ENCODE results near the gene ATL1. TPM values are rescaled to one million over a fixed set of nuclear protein-coding genes. Genes with fewer than 3 reads are reported as not detected.

The ATL1 gene
- total RNA-seq, 1 donor from 2014 or later = 1.2 TPM

DNA sequence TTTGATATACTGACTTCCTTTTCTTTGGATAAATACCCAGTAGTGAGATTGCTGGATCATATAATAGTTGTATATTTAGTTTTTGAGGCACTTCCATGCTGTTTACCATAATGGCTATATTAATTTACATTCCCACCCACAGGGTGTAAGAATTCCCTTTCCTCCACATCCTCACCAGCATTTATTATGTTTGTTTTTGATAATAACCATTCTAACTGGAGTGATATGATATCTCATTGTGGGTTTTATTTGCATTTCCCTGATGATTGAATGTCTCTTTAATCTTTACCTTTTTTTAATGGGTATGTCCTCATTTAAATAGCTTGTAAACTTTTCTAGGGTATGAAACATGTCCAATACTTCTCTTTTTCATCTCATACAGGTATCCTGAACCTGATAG, 119.7 kb downstream of the ATL1 start:
- Histone ChIP-seq H3K27me3 (no peaks in the 10 kb centered on the region), H3K4me3 (no peak overlapping the region), H3K4me1 (peaks cover 3 to 5% of the 10 kb centered on the region in 2 donors), H3K36me3 (no peaks in the 10 kb centered on the region), H3K27ac (no peak overlapping the region), H3K9me3 (no peaks in the 10 kb centered on the region)
- intact Hi-C loops (cut with DNase I) = no loop called here
- DNase-seq (ENCODE audit: low spot score in 2 of 2) = no peak
- TF ChIP-seq, protein P1, sequence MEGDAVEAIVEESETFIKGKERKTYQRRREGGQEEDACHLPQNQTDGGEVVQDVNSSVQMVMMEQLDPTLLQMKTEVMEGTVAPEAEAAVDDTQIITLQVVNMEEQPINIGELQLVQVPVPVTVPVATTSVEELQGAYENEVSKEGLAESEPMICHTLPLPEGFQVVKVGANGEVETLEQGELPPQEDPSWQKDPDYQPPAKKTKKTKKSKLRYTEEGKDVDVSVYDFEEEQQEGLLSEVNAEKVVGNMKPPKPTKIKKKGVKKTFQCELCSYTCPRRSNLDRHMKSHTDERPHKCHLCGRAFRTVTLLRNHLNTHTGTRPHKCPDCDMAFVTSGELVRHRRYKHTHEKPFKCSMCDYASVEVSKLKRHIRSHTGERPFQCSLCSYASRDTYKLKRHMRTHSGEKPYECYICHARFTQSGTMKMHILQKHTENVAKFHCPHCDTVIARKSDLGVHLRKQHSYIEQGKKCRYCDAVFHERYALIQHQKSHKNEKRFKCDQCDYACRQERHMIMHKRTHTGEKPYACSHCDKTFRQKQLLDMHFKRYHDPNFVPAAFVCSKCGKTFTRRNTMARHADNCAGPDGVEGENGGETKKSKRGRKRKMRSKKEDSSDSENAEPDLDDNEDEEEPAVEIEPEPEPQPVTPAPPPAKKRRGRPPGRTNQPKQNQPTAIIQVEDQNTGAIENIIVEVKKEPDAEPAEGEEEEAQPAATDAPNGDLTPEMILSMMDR (IDR thresholded peaks at IDR 0.05) = no peak

Other genes with a start within 250 kb of the ATL1 start
- 1.5 TPM for gene L2HGDH, start 247.9 kb upstream of the ATL1 start, total RNA-seq
- 13.5 TPM for gene DMAC2L, start 247.8 kb upstream of the ATL1 start, total RNA-seq
- 0.85 TPM for gene CDKL1, start 163.3 kb upstream of the ATL1 start, total RNA-seq
- gene MAP4K5, start 27.6 kb upstream of the ATL1 start, total RNA-seq = 249 TPM
- 61.7 TPM for gene SAV1, start 108.2 kb downstream of the ATL1 start, total RNA-seq